ENCODE measurements around the gene WNK3. TPM values are rescaled to one million over a fixed set of nuclear protein-coding genes. Genes with fewer than 3 reads are reported as not detected.

Gene WNK3
- total RNA-seq, 1 donor from 2014 or later, result 3.1 TPM

DNA sequence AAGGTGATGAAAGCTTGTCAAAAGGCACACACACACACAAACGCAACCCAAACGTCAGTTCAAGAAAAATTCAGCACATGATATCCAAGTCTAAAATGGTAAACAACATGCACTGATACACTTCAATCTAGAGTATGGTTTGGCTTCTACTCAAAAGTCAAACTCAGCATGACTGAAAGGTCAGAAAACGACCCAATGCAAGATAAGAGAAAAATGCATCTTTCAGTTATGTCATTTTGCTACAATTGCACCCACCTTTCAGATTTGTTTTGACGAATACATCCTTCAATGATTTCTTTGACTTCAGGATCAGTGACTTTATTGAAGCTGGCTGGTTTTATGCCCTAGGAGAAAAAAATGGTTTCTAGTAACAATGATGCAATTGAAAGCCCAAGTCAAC lies 56.3 kb downstream of the WNK3 start:
- Histone ChIP-seq H3K4me3 (ENCODE audit: low read depth, low read length) (no peak overlapping the region), H3K36me3 (ENCODE audit: control insufficient read depth, insufficient read depth, low read length) (no peaks in the 10 kb centered on the region), H3K27me3 (ENCODE audit: control insufficient read depth, insufficient read depth, low read length) (no peaks in the 10 kb centered on the region)
- DNase-seq (ENCODE audit: low read depth), result no peak
- TF ChIP-seq, protein P1, sequence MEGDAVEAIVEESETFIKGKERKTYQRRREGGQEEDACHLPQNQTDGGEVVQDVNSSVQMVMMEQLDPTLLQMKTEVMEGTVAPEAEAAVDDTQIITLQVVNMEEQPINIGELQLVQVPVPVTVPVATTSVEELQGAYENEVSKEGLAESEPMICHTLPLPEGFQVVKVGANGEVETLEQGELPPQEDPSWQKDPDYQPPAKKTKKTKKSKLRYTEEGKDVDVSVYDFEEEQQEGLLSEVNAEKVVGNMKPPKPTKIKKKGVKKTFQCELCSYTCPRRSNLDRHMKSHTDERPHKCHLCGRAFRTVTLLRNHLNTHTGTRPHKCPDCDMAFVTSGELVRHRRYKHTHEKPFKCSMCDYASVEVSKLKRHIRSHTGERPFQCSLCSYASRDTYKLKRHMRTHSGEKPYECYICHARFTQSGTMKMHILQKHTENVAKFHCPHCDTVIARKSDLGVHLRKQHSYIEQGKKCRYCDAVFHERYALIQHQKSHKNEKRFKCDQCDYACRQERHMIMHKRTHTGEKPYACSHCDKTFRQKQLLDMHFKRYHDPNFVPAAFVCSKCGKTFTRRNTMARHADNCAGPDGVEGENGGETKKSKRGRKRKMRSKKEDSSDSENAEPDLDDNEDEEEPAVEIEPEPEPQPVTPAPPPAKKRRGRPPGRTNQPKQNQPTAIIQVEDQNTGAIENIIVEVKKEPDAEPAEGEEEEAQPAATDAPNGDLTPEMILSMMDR (IDR thresholded peaks at IDR 0.05; ENCODE audit: insufficient read depth, low read length, poor library complexity, severe bottlenecking), result no peak

DNA sequence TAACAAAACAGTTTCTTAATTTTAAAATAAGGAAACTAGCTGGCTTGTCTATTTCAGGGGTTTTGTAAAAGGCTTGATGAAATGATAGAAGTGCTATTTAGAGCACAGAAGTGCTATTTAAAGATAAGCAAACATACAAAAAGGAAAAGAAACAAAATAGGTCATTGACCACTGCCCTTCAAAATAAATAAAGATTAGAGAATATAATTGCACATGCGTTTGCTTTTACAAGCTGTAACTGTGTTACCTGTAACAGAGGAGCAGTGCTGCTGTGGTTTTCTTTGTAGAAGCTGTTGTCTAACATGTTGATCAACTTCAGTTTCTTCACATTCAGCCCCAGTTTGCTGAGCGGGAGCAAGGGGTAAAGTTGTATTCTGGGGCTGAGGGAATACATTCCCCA lies 63.5 kb downstream of the WNK3 start:
- H3K27me3 ChIP-seq (ENCODE audit: control insufficient read depth, insufficient read depth, low read length), result no peaks in the 10 kb centered on the region
- TF ChIP-seq, protein P1 (IDR thresholded peaks at IDR 0.05; ENCODE audit: insufficient read depth, low read length, poor library complexity, severe bottlenecking), result no peak
- no peak overlapping the region for H3K4me3 ChIP-seq (ENCODE audit: low read depth, low read length)
- no peak for DNase-seq (ENCODE audit: low read depth)
- no peaks in the 10 kb centered on the region for H3K36me3 ChIP-seq (ENCODE audit: control insufficient read depth, insufficient read depth, low read length)

DNA sequence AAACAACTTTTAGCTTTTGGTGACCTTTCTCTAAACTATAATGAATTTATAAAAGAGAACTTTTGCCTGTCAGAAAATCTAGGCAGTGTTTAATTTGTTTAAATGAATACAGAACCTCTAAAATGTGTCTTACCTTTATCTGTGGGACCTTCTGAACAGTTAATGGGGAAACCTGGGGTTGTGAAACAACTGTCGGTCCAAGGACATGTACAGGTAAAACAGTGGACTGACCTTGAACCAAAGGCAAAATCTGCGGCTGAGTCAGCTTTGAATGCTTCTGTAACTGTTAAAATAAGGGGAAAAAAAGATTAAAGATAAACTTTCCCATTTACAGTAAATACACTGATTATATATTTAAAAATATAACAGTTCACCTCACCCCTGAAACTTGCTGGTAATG lies 65.1 kb downstream of the WNK3 start:
- no peaks in the 10 kb centered on the region for H3K27me3 ChIP-seq (ENCODE audit: control insufficient read depth, insufficient read depth, low read length)
- TF ChIP-seq, protein P1 (IDR thresholded peaks at IDR 0.05; ENCODE audit: insufficient read depth, low read length, poor library complexity, severe bottlenecking), result no peak
- no peak for DNase-seq (ENCODE audit: low read depth)
- no peak overlapping the region for H3K4me3 ChIP-seq (ENCODE audit: low read depth, low read length)
- no peaks in the 10 kb centered on the region for H3K36me3 ChIP-seq (ENCODE audit: control insufficient read depth, insufficient read depth, low read length)

DNA sequence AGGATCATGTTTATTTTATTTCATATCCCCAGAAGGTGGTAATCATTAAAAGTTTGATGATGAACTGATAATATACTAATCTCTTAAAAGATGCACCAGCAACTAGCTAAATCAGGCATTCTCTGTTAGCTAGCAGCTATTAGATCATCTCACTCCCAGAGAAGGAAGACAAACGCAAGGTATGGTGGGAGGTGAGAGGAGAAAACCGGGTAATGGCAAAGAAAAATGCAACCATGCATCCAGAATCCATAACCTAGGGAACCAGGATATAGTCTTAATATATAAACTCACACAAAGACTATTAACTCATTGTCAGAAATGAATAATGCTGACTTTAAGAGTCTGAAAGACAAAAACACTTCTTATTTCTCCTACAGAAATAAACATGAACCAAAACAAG lies 66.1 kb downstream of the WNK3 start:
- TF ChIP-seq, protein P1 (IDR thresholded peaks at IDR 0.05; ENCODE audit: insufficient read depth, low read length, poor library complexity, severe bottlenecking), result no peak
- no peak for DNase-seq (ENCODE audit: low read depth)
- Histone ChIP-seq H3K4me3 (ENCODE audit: low read depth, low read length) (no peak overlapping the region), H3K36me3 (ENCODE audit: control insufficient read depth, insufficient read depth, low read length) (no peaks in the 10 kb centered on the region), H3K27me3 (ENCODE audit: control insufficient read depth, insufficient read depth, low read length) (no peaks in the 10 kb centered on the region)

DNA sequence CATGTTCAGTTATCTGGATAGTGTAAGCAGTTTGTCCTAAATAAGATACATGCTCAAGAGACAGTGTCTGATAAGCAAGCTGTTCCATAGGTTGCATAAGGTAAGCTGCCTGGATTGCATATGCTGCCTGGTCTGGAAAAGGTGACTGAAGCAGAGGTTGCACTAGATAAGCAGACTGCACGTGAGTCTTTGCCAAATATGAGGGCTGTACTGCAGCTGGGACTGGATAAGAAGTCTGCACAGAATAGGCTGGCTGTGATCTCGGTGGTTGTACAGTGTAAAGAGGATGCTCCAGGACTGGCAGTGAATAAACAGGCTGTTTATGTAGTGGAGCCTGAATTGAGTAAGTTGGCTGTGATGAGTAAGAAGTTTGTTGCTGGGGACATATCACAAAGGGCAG lies 68.9 kb downstream of the WNK3 start:
- Histone ChIP-seq H3K4me3 (ENCODE audit: low read depth, low read length) (no peak overlapping the region), H3K36me3 (ENCODE audit: control insufficient read depth, insufficient read depth, low read length) (no peaks in the 10 kb centered on the region), H3K27me3 (ENCODE audit: control insufficient read depth, insufficient read depth, low read length) (no peaks in the 10 kb centered on the region)
- TF ChIP-seq, protein P1 (IDR thresholded peaks at IDR 0.05; ENCODE audit: insufficient read depth, low read length, poor library complexity, severe bottlenecking), result no peak
- DNase-seq (ENCODE audit: low read depth), result no peak

DNA sequence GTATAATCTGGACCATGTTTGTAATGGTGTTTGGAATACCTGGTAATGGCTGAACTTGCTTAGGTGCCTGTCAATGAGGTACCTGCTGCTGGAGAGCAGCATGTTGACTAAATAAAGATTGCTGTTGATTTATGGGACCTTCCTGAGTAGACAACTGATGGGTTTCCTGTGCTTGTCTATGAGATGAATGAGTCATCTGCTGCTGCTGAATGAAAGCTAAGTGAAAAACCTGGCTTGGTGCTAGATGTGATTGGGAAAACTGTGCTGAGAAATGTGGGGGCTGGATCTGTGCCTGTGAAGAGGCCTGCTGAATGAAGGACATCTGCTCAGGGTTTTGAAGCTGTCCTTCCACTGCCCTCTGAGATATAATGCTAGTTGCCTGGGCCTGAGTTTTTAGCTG lies 69.6 kb downstream of the WNK3 start:
- H3K4me3 ChIP-seq (ENCODE audit: low read depth, low read length), result no peak overlapping the region

More for the DNA sequence above, 69.6 kb downstream of the WNK3 start:
- Histone ChIP-seq H3K27me3 (ENCODE audit: control insufficient read depth, insufficient read depth, low read length) (no peaks in the 10 kb centered on the region), H3K36me3 (ENCODE audit: control insufficient read depth, insufficient read depth, low read length) (no peaks in the 10 kb centered on the region)
- DNase-seq (ENCODE audit: low read depth), result no peak
- TF ChIP-seq, protein P1 (IDR thresholded peaks at IDR 0.05; ENCODE audit: insufficient read depth, low read length, poor library complexity, severe bottlenecking), result no peak

All from kidney epithelial cell (primary cell).